ENCODE data around the gene KCNH6.

GRCh38 chr17:63561819-63562218 lies 38.7 kb downstream of the KCNH6 start:
- TF ChIP-seq CTCF (IDR thresholded peaks at IDR 0.05; ENCODE audit: low read length), result no peak
- TF ChIP-seq EZH2 (optimal IDR thresholded peaks at IDR 0.05; ENCODE audit: low read depth, low read length), result no peak
